GM18511 (cell line): ENCODE data around the gene KPNA4.
"Not testable (repeated sequence)": the region's sequence is repeated elsewhere in the genome, so short reads cannot be mapped to it uniquely, and the experiment has no call there.

Source experiments
- ATAC-seq: cut with Tn5 transposase; IDR thresholded peaks from one replicate; pipeline ENCODE4 v1.9.1; 2021; ENCODE audit warnings: mild to moderate bottlenecking, moderate library complexity; ENCODE audit not compliant: unreplicated experiment

Gene KPNA4

GRCh38 chr3:160565442-160566403, at the start of gene KPNA4:
TSS of gene KPNA4 (minus strand) at chr3:160565571. CDS start at chr3:160565282, 289 bp downstream.
- ATAC-seq: peak; percentile 91

- ATAC-seq: no peak
Observed at GRCh38 chr3:160613661-160614060, 48.3 kb upstream of the KPNA4 start.

GRCh38 chr3:160612386-160613075, 47.2 kb upstream of the KPNA4 start:
- ATAC-seq: no peak

- no peak for ATAC-seq
Observed at GRCh38 chr3:160611141-160611540, 45.8 kb upstream of the KPNA4 start.

GRCh38 chr3:160608870-160609269, 43.5 kb upstream of the KPNA4 start:
- no peak for ATAC-seq

GRCh38 chr3:160607826-160608225, 42.5 kb upstream of the KPNA4 start:
- ATAC-seq: no peak

GRCh38 chr3:160605315-160605714, 39.9 kb upstream of the KPNA4 start:
- ATAC-seq: no peak

- not testable (repeated sequence) for ATAC-seq
Observed at GRCh38 chr3:160603845-160604244, 38.5 kb upstream of the KPNA4 start.

- ATAC-seq: no peak
Observed at GRCh38 chr3:160602259-160602658, 36.9 kb upstream of the KPNA4 start.

- ATAC-seq: no peak
Observed at GRCh38 chr3:160601288-160601687, 35.9 kb upstream of the KPNA4 start.

- no peak for ATAC-seq
Observed at GRCh38 chr3:160598865-160599264, 33.5 kb upstream of the KPNA4 start.

GRCh38 chr3:160588023-160588422, 22.7 kb upstream of the KPNA4 start:
- no peak for ATAC-seq

- ATAC-seq: no peak
Observed at GRCh38 chr3:160587105-160587504, 21.7 kb upstream of the KPNA4 start.

GRCh38 chr3:160586679-160587078, 21.3 kb upstream of the KPNA4 start:
- ATAC-seq: no peak

- no peak for ATAC-seq
Observed at GRCh38 chr3:160583451-160583850, 18.1 kb upstream of the KPNA4 start.

- no peak for ATAC-seq
Observed at GRCh38 chr3:160580938-160581337, 15.6 kb upstream of the KPNA4 start.

- no peak for ATAC-seq
Observed at GRCh38 chr3:160577556-160578195, 12.3 kb upstream of the KPNA4 start.

GRCh38 chr3:160577093-160577492, 11.7 kb upstream of the KPNA4 start:
- ATAC-seq: no peak

- ATAC-seq: no peak
Observed at GRCh38 chr3:160576621-160577020, 11.2 kb upstream of the KPNA4 start.

GRCh38 chr3:160575589-160575988, 10.2 kb upstream of the KPNA4 start:
- no peak for ATAC-seq

- ATAC-seq: no peak
Observed at GRCh38 chr3:160574636-160575035, 9.3 kb upstream of the KPNA4 start.
